RWPE1 (cell line): Measurements from ENCODE around the gene NPAS2.

Experiments used
- CTCF ChIA-PET: fragments of 350-600 bp; sonication (Branson Sonifier 250); formaldehyde crosslinking; extraction: SDS; loops from one replicate; lab custom pipeline; 2021; lab: Yijun Ruan, JAX
- POLR2A ChIA-PET: fragments of 400-600 bp; formaldehyde crosslinking; extraction: SDS; loops from one replicate; lab custom pipeline; 2020; ENCODE audit warnings: antibody characterized with exemption; ENCODE audit not compliant: low non-redundant PET; lab: Yijun Ruan, JAX
- DNase-seq: peaks from one replicate; pipeline ENCODE4 v3.0.0; 2012; ENCODE audit warnings: low spot score
- H3K27ac ChIP-seq: fragments of 450-650 bp; 2 replicates; pipeline ENCODE4 v1.5.1; 2017
- CTCF ChIP-seq: fragments of 450-650 bp; conservative IDR thresholded peaks from 2 replicates; pipeline ENCODE4 v1.5.1; 2017; ENCODE audit warnings: low read depth, mild to moderate bottlenecking

NPAS2 gene

GRCh38 chr2:100886085-100886484 is 66.1 kb downstream of the NPAS2 start:
- CTCF ChIA-PET, result no interaction called here
- POLR2A ChIA-PET, result no interaction called here
- DNase-seq, result no peak
- H3K27ac ChIP-seq, result no peak overlapping the region
- no peak for TF ChIP-seq CTCF

- POLR2A ChIA-PET, result no interaction called here
- TF ChIP-seq CTCF, result no peak
- no peak for DNase-seq
- CTCF ChIA-PET, result no interaction called here
- no peak overlapping the region for H3K27ac ChIP-seq
Measured at GRCh38 chr2:100887039-100887578, 67.2 kb downstream of the NPAS2 start.

- no peak for DNase-seq
- no peak for TF ChIP-seq CTCF
- POLR2A ChIA-PET, result no interaction called here
- H3K27ac ChIP-seq, result no peak overlapping the region
- CTCF ChIA-PET, result interaction anchor here (0.6 kb wide), 2 partner anchors 43 to 204 kb away, joined by 3 read pairs; no protein-coding TSS in a partner anchor
Measured at GRCh38 chr2:100887713-100888495, 68.0 kb downstream of the NPAS2 start.

- ChIA-PET CTCF (no interaction called here), POLR2A (no interaction called here)
- no peak for TF ChIP-seq CTCF
- no peak for DNase-seq
- H3K27ac ChIP-seq, result no peak overlapping the region
Measured at GRCh38 chr2:100888601-100889000, 68.7 kb downstream of the NPAS2 start.

- POLR2A ChIA-PET, result no interaction called here
- H3K27ac ChIP-seq, result no peak overlapping the region
- no peak for TF ChIP-seq CTCF
- DNase-seq, result no peak
- CTCF ChIA-PET, result no interaction called here
Measured at GRCh38 chr2:100889286-100889685, 69.3 kb downstream of the NPAS2 start.

GRCh38 chr2:100891906-100892642 is 72.1 kb downstream of the NPAS2 start:
- no peak for DNase-seq
- POLR2A ChIA-PET, result no interaction called here
- H3K27ac ChIP-seq, result no peak overlapping the region
- CTCF ChIA-PET, result no interaction called here
- no peak for TF ChIP-seq CTCF
